OCI-M2 (cell line): ENCODE results near the gene KSR1.
"Not testable (repeated sequence)": the region's sequence is repeated elsewhere in the genome, so short reads cannot be mapped to it uniquely, and the experiment has no call there.

ENCODE experiments used
- DNase-seq: peaks from one replicate; lab custom pipeline; 2025; ENCODE audit not compliant: unreplicated experiment; lab: John Stamatoyannopoulos, UW

KSR1 gene

GRCh38 chr17:27628376-27628775 lies 172.1 kb downstream of the KSR1 start:
- no peak for DNase-seq

- DNase-seq = not testable (repeated sequence)
Observed at GRCh38 chr17:27629260-27629659, 173.0 kb downstream of the KSR1 start.

GRCh38 chr17:27630607-27631410 lies 174.6 kb downstream of the KSR1 start, which contains the start of gene LGALS9:
LGALS9 (plus strand) TSS chr17:27631188; CDS start chr17:27631266, 78 bp downstream.
- no peak for DNase-seq

- DNase-seq = no peak
Observed at GRCh38 chr17:27631411-27631760, 175.1 kb downstream of the KSR1 start.

GRCh38 chr17:27631897-27632725 lies 175.9 kb downstream of the KSR1 start:
- DNase-seq = no peak

- DNase-seq = not testable (repeated sequence)
Observed at GRCh38 chr17:27632766-27633165, 176.5 kb downstream of the KSR1 start.

- DNase-seq = no peak
Observed at GRCh38 chr17:27633312-27634025, 177.2 kb downstream of the KSR1 start.

- no peak for DNase-seq
Observed at GRCh38 chr17:27634026-27634335, 177.7 kb downstream of the KSR1 start.

- DNase-seq = no peak
Observed at GRCh38 chr17:27634776-27635175, 178.5 kb downstream of the KSR1 start.

GRCh38 chr17:27635275-27635823 lies 179.1 kb downstream of the KSR1 start:
- DNase-seq = no peak

GRCh38 chr17:27636005-27636520 lies 179.8 kb downstream of the KSR1 start:
- not testable (repeated sequence) for DNase-seq

GRCh38 chr17:27637818-27638217 lies 181.6 kb downstream of the KSR1 start:
- not testable (repeated sequence) for DNase-seq

- DNase-seq = not testable (repeated sequence)
Observed at GRCh38 chr17:27638415-27638914, 182.2 kb downstream of the KSR1 start.

- no peak for DNase-seq
Observed at GRCh38 chr17:27640790-27641189, 184.5 kb downstream of the KSR1 start.

GRCh38 chr17:27644586-27644985 lies 188.3 kb downstream of the KSR1 start:
- no peak for DNase-seq

GRCh38 chr17:27645621-27646020 lies 189.4 kb downstream of the KSR1 start:
- not testable (repeated sequence) for DNase-seq

GRCh38 chr17:27646232-27646631 lies 190.0 kb downstream of the KSR1 start:
- no peak for DNase-seq

- DNase-seq = no peak
Observed at GRCh38 chr17:27647765-27648164, 191.5 kb downstream of the KSR1 start.

- not testable (repeated sequence) for DNase-seq
Observed at GRCh38 chr17:27649111-27649571, 192.9 kb downstream of the KSR1 start.

- DNase-seq = no peak
Observed at GRCh38 chr17:27649929-27650328, 193.7 kb downstream of the KSR1 start.

- DNase-seq = no peak
Observed at GRCh38 chr17:27650836-27651235, 194.6 kb downstream of the KSR1 start.
